WTC11 (cell line): ENCODE data around the gene STRADA.

ENCODE experiments used
- ELF4 ChIP-seq: sonication (generic); formaldehyde crosslinking; IDR thresholded peaks from 2 replicates; pipeline ENCODE4 v1.8.1; 2022; ENCODE audit warnings: low read depth, mild to moderate bottlenecking, moderate library complexity, missing genetic modification reagents
- FOXJ3 ChIP-seq: sonication (generic); formaldehyde crosslinking; IDR thresholded peaks from 2 replicates; pipeline ENCODE4 v1.9.0; 2021; ENCODE audit warnings: missing genetic modification reagents, mild to moderate bottlenecking, borderline replicate concordance
- SP1 ChIP-seq: sonication (generic); formaldehyde crosslinking; conservative IDR thresholded peaks from 2 replicates; pipeline ENCODE4 v1.8.1; 2022; ENCODE audit warnings: missing genetic modification reagents
- TF ChIP-seq, protein P1 (sequence below): fragments of 200-600 bp; IDR thresholded peaks from 2 replicates; pipeline ENCODE4 v1.8.0; 2022; ENCODE audit warnings: antibody characterized with exemption
- TF ChIP-seq, protein P2 (sequence below): fragments of 250-450 bp; sonication (Bioruptor Pico); IDR thresholded peaks from 2 replicates; pipeline ENCODE4 v1.8.0; 2021; ENCODE audit warnings: mild to moderate bottlenecking
- TF ChIP-seq, protein P3 (sequence below): sonication (generic); formaldehyde crosslinking; IDR thresholded peaks from 2 replicates; pipeline ENCODE4 v1.8.1; 2023; ENCODE audit warnings: mild to moderate bottlenecking, missing genetic modification reagents, moderate library complexity

DNA sequence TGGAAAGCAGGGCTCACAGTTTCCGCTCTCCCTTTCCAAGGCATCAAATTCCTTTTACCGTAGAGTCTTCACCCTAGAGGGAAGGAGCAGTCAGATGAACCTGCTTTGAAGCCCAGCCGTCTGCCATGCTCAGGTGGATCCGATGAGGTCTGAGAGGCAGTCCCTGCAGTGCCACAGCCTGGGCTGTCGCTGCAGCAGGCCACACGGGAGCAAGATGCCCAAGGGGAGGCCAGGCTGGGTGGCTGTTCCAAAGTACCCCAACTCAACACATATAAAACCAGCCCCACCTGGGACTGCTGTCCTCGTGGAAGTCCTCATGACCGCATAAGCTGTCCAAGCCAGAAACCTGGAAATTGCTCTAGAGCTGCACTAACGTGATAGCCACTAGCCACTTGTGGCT lies 36.8 kb downstream of the STRADA start:
- TF ChIP-seq, protein P1, sequence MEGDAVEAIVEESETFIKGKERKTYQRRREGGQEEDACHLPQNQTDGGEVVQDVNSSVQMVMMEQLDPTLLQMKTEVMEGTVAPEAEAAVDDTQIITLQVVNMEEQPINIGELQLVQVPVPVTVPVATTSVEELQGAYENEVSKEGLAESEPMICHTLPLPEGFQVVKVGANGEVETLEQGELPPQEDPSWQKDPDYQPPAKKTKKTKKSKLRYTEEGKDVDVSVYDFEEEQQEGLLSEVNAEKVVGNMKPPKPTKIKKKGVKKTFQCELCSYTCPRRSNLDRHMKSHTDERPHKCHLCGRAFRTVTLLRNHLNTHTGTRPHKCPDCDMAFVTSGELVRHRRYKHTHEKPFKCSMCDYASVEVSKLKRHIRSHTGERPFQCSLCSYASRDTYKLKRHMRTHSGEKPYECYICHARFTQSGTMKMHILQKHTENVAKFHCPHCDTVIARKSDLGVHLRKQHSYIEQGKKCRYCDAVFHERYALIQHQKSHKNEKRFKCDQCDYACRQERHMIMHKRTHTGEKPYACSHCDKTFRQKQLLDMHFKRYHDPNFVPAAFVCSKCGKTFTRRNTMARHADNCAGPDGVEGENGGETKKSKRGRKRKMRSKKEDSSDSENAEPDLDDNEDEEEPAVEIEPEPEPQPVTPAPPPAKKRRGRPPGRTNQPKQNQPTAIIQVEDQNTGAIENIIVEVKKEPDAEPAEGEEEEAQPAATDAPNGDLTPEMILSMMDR, result no peak
- no peak for TF ChIP-seq FOXJ3 (CRISPR knock-in tag)
- TF ChIP-seq, protein P2, sequence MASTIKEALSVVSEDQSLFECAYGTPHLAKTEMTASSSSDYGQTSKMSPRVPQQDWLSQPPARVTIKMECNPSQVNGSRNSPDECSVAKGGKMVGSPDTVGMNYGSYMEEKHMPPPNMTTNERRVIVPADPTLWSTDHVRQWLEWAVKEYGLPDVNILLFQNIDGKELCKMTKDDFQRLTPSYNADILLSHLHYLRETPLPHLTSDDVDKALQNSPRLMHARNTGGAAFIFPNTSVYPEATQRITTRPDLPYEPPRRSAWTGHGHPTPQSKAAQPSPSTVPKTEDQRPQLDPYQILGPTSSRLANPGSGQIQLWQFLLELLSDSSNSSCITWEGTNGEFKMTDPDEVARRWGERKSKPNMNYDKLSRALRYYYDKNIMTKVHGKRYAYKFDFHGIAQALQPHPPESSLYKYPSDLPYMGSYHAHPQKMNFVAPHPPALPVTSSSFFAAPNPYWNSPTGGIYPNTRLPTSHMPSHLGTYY (CRISPR knock-in tag), result no peak
- no peak for TF ChIP-seq ELF4 (CRISPR knock-in tag)
- TF ChIP-seq SP1 (CRISPR knock-in tag), result no peak
- TF ChIP-seq, protein P3, sequence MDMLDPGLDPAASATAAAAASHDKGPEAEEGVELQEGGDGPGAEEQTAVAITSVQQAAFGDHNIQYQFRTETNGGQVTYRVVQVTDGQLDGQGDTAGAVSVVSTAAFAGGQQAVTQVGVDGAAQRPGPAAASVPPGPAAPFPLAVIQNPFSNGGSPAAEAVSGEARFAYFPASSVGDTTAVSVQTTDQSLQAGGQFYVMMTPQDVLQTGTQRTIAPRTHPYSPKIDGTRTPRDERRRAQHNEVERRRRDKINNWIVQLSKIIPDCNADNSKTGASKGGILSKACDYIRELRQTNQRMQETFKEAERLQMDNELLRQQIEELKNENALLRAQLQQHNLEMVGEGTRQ (CRISPR knock-in tag), result no peak
